ENCODE measurements around the gene THRB. TPM values are rescaled to one million over a fixed set of nuclear protein-coding genes. Genes with fewer than 3 reads are reported as not detected.

Gene THRB
- total RNA-seq, 1 donor from 2014 or later = 32.8 TPM

DNA sequence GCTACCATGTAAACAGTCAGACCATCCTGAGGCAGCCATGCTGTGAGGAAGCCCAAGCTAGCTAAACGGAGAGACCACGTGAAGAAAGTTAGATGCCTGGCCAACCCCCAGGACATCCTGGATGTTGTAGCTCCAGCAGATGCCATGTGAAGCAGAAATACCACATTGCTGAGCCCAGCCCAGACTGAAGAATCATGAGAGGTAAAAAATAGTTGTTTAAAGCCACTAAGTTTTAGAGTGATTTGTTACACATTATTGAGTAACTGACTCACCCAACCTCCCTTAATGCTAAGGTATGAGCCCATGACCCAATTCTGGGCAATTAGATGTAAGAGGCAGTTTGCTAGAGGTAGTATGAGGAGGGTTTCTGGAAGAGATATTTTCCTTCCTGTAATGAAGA lies 200.5 kb downstream of the THRB start:
- peaks cover 2% of the 10 kb centered on the region for H3K4me1 ChIP-seq
- intact Hi-C loops (cut with micrococcal nuclease) = no loop called here
- peaks cover 11% of the 10 kb centered on the region for H3K9me3 ChIP-seq (replicated peaks)
- H3K27me3 ChIP-seq (ENCODE audit: low read depth) = no peaks in the 10 kb centered on the region
- H3K4me3 ChIP-seq = no peak overlapping the region
- TF ChIP-seq, protein P1, sequence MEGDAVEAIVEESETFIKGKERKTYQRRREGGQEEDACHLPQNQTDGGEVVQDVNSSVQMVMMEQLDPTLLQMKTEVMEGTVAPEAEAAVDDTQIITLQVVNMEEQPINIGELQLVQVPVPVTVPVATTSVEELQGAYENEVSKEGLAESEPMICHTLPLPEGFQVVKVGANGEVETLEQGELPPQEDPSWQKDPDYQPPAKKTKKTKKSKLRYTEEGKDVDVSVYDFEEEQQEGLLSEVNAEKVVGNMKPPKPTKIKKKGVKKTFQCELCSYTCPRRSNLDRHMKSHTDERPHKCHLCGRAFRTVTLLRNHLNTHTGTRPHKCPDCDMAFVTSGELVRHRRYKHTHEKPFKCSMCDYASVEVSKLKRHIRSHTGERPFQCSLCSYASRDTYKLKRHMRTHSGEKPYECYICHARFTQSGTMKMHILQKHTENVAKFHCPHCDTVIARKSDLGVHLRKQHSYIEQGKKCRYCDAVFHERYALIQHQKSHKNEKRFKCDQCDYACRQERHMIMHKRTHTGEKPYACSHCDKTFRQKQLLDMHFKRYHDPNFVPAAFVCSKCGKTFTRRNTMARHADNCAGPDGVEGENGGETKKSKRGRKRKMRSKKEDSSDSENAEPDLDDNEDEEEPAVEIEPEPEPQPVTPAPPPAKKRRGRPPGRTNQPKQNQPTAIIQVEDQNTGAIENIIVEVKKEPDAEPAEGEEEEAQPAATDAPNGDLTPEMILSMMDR (IDR thresholded peaks at IDR 0.05; ENCODE audit: borderline replicate concordance) = no peak
- no peak for DNase-seq
- H3K36me3 ChIP-seq = peaks cover 12% of the 10 kb centered on the region
- H3K27ac ChIP-seq (replicated peaks) = no peak overlapping the region

DNA sequence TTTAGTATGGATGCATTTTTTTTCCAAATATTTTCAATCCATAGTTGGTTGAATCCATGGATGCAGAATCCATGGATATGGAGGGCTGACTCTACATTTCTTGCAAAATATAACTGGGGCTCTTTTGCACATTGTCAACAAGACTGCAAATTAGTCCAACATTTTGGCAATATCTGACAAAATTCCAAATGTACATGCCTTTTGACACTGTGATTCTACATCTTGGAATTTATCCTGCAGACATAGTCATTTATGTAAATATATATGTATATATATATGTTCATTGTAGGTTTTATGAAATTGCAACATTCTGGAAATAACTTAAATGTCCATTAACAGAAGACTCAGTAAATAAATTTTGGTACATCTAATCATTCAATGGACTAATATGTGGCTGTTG lies 203.0 kb downstream of the THRB start:
- intact Hi-C loops (cut with micrococcal nuclease) = no loop called here
- Histone ChIP-seq H3K36me3 (peaks cover 12% of the 10 kb centered on the region), H3K27ac (replicated peaks) (no peak overlapping the region), H3K27me3 (ENCODE audit: low read depth) (no peaks in the 10 kb centered on the region), H3K4me1 (peaks cover 23% of the 10 kb centered on the region), H3K9me3 (replicated peaks) (peaks cover 11% of the 10 kb centered on the region), H3K4me3 (no peak overlapping the region)
- TF ChIP-seq, protein P1 (IDR thresholded peaks at IDR 0.05; ENCODE audit: borderline replicate concordance) = no peak
- no peak for DNase-seq

DNA sequence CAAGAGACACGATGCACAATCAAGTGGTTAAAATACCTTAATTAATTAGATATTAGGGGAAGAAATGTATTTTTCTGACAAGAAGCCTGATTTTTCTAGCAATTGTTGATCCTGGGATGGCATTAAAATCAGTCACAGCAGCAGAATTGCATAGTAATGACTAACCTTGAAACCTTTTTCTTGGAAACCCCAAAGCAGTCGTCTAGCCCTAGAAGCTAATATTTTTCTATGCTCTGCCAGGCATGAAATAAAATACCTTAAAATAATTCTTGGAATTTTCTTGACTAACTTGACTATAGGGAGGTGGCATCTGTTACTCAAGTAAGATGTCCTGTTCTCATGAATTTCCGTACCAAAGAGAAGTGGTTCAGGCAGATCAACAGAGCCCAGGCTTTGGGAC lies 204.1 kb downstream of the THRB start:
- no peak overlapping the region for H3K4me3 ChIP-seq
- H3K36me3 ChIP-seq = peaks cover 12% of the 10 kb centered on the region
- no peaks in the 10 kb centered on the region for H3K27me3 ChIP-seq (ENCODE audit: low read depth)
- TF ChIP-seq, protein P1 (IDR thresholded peaks at IDR 0.05; ENCODE audit: borderline replicate concordance) = no peak
- peaks cover 23% of the 10 kb centered on the region for H3K4me1 ChIP-seq
- no peak overlapping the region for H3K27ac ChIP-seq (replicated peaks)
- H3K9me3 ChIP-seq (replicated peaks) = peaks cover 11% of the 10 kb centered on the region
- intact Hi-C loops (cut with micrococcal nuclease) = no loop called here
- DNase-seq = no peak

DNA sequence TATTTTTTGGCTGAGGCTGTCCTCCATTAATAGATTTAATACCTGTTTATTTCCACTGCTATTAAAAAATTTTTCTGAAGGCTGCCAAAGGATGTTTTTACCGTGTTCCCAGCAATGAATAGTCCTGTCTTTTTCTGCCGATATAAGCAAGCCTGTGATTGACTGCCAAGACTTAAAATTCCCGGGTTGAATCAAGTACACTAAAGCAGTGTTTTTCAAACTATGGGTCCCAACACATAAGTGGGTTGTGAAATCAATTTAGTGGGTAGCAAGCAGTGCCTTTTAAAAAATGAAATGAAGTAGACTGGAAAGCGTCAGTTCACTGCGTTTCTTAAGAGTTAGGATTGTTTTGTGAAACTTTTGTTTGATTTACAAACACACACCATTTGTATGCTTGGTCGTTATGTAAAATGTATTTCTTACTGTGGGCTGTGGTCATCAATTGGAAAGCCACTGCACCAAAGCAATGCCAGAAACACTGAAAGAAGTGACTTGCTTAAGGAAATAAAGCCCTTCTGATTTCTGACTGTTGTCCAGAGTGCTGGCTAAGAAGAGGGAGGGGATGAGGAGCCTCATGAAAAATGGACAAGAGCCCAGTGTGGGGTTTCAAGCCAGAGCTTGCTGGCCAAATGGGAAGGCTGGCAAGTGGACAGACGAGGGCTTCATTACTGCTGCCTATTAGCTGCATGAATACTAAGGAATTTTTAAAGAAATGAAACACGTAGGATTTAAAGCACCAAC lies 206.0 kb downstream of the THRB start:
- intact Hi-C loops (cut with micrococcal nuclease) = no loop called here
- peaks cover 2% of the 10 kb centered on the region for H3K36me3 ChIP-seq
- peaks cover under 1% of the 10 kb centered on the region for H3K9me3 ChIP-seq (replicated peaks)
- H3K27ac ChIP-seq (replicated peaks) = peak overlapping the region; percentile 4
- TF ChIP-seq, protein P1 (IDR thresholded peaks at IDR 0.05; ENCODE audit: borderline replicate concordance) = no peak
- DNase-seq = peak; percentile 32
- H3K4me3 ChIP-seq = no peak overlapping the region
- peaks cover 23% of the 10 kb centered on the region for H3K4me1 ChIP-seq
- no peaks in the 10 kb centered on the region for H3K27me3 ChIP-seq (ENCODE audit: low read depth)

DNA sequence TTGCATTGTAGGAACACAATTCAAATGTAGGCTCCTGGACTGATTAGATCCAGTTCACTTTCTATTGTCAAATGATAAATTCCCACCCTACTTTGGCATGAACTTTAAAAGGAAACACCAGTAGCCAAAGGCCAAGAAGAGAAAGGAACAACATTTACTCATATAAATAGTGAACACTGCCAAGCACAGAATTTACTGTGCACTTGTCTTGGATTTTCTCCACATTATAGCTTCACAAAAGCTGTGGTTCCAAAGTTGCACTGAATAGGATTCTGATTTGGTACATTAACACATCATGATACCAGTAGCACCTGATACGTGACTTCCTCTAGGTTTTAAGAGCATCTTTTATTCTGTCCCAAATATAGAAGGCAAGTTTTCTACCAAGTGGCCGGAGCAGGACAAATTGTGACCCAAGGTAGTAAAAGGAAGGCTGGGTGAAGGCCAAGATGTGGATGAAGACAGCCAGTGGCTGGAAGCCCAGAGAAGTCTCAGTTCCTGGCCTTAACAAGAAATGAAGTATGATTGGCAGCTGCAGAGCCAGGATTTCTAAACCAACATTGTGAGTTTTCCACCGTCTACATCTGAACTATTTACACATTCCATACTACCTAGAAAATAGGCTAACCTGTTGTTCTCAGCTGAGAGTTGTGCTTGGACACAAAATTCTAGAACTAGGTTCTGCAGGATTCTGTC lies 206.7 kb downstream of the THRB start:
- Histone ChIP-seq H3K9me3 (replicated peaks) (no peaks in the 10 kb centered on the region), H3K4me1 (peaks cover 23% of the 10 kb centered on the region), H3K4me3 (no peak overlapping the region), H3K27me3 (ENCODE audit: low read depth) (no peaks in the 10 kb centered on the region), H3K36me3 (no peaks in the 10 kb centered on the region), H3K27ac (replicated peaks) (peak overlapping the region; percentile 30)
- TF ChIP-seq, protein P1 (IDR thresholded peaks at IDR 0.05; ENCODE audit: borderline replicate concordance) = no peak
- DNase-seq = peak; percentile 16
- intact Hi-C loops (cut with micrococcal nuclease) = no loop called here
